Stimulated activated naive CD8-positive, alpha-beta T cell treated with anti-CD3 and anti-CD28 coated beads, Interleukin-15, Interleukin-2, amounts not matched to agents 100 ng/mL and 50 ng/mL, for 24 hours (primary cell): ENCODE data around the gene NOXA1.

Source experiments
- H3K27ac Mint-ChIP-seq: one replicate; pipeline ENCODE4 v1.8.0; 2021; ENCODE audit warnings: mild to moderate bottlenecking, mixed read lengths
- H3K27me3 Mint-ChIP-seq: one replicate; pipeline ENCODE4 v1.8.0; 2021; ENCODE audit warnings: mixed read lengths
- H3K36me3 Mint-ChIP-seq: one replicate; pipeline ENCODE4 v1.8.0; 2021; ENCODE audit warnings: low read depth, mixed read lengths
- H3K4me1 Mint-ChIP-seq: one replicate; pipeline ENCODE4 v1.8.0; 2021; ENCODE audit warnings: low read depth, mixed read lengths
- H3K4me3 Mint-ChIP-seq: one replicate; pipeline ENCODE4 v1.8.0; 2021; ENCODE audit warnings: mild to moderate bottlenecking, mixed read lengths
- H3K9me3 Mint-ChIP-seq: one replicate; pipeline ENCODE4 v1.8.0; 2021; ENCODE audit warnings: mixed read lengths

The NOXA1 gene

GRCh38 chr9:137456061-137456863 is 33.1 kb downstream of the NOXA1 start:
- H3K4me3 Mint-ChIP-seq = peak overlapping the region; percentile 37
- H3K27me3 Mint-ChIP-seq = no peaks in the 10 kb centered on the region
- H3K36me3 Mint-ChIP-seq = peaks cover 14% of the 10 kb centered on the region
- H3K9me3 Mint-ChIP-seq = no peaks in the 10 kb centered on the region
- H3K4me1 Mint-ChIP-seq = peaks cover 50% of the 10 kb centered on the region
- H3K27ac Mint-ChIP-seq = no peak overlapping the region

GRCh38 chr9:137456864-137457405 is 33.7 kb downstream of the NOXA1 start:
- no peak overlapping the region for H3K27ac Mint-ChIP-seq
- peaks cover 55% of the 10 kb centered on the region for H3K4me1 Mint-ChIP-seq
- peaks cover 14% of the 10 kb centered on the region for H3K36me3 Mint-ChIP-seq
- no peaks in the 10 kb centered on the region for H3K27me3 Mint-ChIP-seq
- H3K9me3 Mint-ChIP-seq = no peaks in the 10 kb centered on the region
- H3K4me3 Mint-ChIP-seq = peak overlapping the region; percentile 41

- H3K9me3 Mint-ChIP-seq = no peaks in the 10 kb centered on the region
- H3K4me3 Mint-ChIP-seq = peak overlapping the region; percentile 47
- peaks cover 10% of the 10 kb centered on the region for H3K36me3 Mint-ChIP-seq
- peaks cover 53% of the 10 kb centered on the region for H3K4me1 Mint-ChIP-seq
- H3K27me3 Mint-ChIP-seq = no peaks in the 10 kb centered on the region
- H3K27ac Mint-ChIP-seq = no peak overlapping the region
These were observed 34.4 kb downstream of the NOXA1 start for GRCh38 chr9:137457406-137458193.

- Mint-ChIP-seq H3K27ac (no peak overlapping the region), H3K36me3 (peaks cover 10% of the 10 kb centered on the region), H3K4me3 (peak overlapping the region; percentile 48), H3K4me1 (peaks cover 47% of the 10 kb centered on the region), H3K9me3 (no peaks in the 10 kb centered on the region), H3K27me3 (no peaks in the 10 kb centered on the region)
These were observed 35.3 kb downstream of the NOXA1 start for GRCh38 chr9:137458194-137459151.

- Mint-ChIP-seq H3K27me3 (no peaks in the 10 kb centered on the region), H3K36me3 (peaks cover 10% of the 10 kb centered on the region), H3K4me3 (peak within 1 kb of the TSS; percentile 52), H3K4me1 (peaks cover 44% of the 10 kb centered on the region), H3K9me3 (no peaks in the 10 kb centered on the region), H3K27ac (peak within 1 kb of the TSS; percentile 81)
These were observed 36.0 kb downstream of the NOXA1 start, which contains the start of gene NSMF for GRCh38 chr9:137459152-137459600. Gene NSMF (minus strand): TSS chr9:137459334. CDS start chr9:137459102, 232 bp downstream.

GRCh38 chr9:137459601-137460362 is 36.6 kb downstream of the NOXA1 start:
- Mint-ChIP-seq H3K27me3 (no peaks in the 10 kb centered on the region), H3K36me3 (peaks cover 7% of the 10 kb centered on the region), H3K4me3 (peak overlapping the region; percentile 52), H3K27ac (peak overlapping the region; percentile 81), H3K4me1 (peaks cover 38% of the 10 kb centered on the region), H3K9me3 (no peaks in the 10 kb centered on the region)

GRCh38 chr9:137460363-137461315 is 37.4 kb downstream of the NOXA1 start:
- Mint-ChIP-seq H3K27ac (no peak overlapping the region), H3K9me3 (no peaks in the 10 kb centered on the region), H3K36me3 (peaks cover 7% of the 10 kb centered on the region), H3K4me3 (peak overlapping the region; percentile 52), H3K4me1 (peaks cover 35% of the 10 kb centered on the region), H3K27me3 (no peaks in the 10 kb centered on the region)

GRCh38 chr9:137461316-137461662 is 38.1 kb downstream of the NOXA1 start:
- peaks cover 5% of the 10 kb centered on the region for H3K36me3 Mint-ChIP-seq
- peaks cover 30% of the 10 kb centered on the region for H3K4me1 Mint-ChIP-seq
- no peaks in the 10 kb centered on the region for H3K9me3 Mint-ChIP-seq
- peak overlapping the region; percentile 84 for H3K4me3 Mint-ChIP-seq
- no peak overlapping the region for H3K27ac Mint-ChIP-seq
- no peaks in the 10 kb centered on the region for H3K27me3 Mint-ChIP-seq

GRCh38 chr9:137461663-137462395 is 38.6 kb downstream of the NOXA1 start:
- no peaks in the 10 kb centered on the region for H3K36me3 Mint-ChIP-seq
- H3K4me3 Mint-ChIP-seq = peak overlapping the region; percentile 84
- H3K27ac Mint-ChIP-seq = peak overlapping the region; percentile 88
- H3K9me3 Mint-ChIP-seq = no peaks in the 10 kb centered on the region
- peaks cover 25% of the 10 kb centered on the region for H3K4me1 Mint-ChIP-seq
- no peaks in the 10 kb centered on the region for H3K27me3 Mint-ChIP-seq

- no peaks in the 10 kb centered on the region for H3K9me3 Mint-ChIP-seq
- no peaks in the 10 kb centered on the region for H3K27me3 Mint-ChIP-seq
- H3K4me1 Mint-ChIP-seq = peaks cover 22% of the 10 kb centered on the region
- H3K36me3 Mint-ChIP-seq = no peaks in the 10 kb centered on the region
- peak overlapping the region; percentile 61 for H3K27ac Mint-ChIP-seq
- peak overlapping the region; percentile 84 for H3K4me3 Mint-ChIP-seq
These were observed 39.3 kb downstream of the NOXA1 start for GRCh38 chr9:137462396-137462985.

- Mint-ChIP-seq H3K27ac (peak overlapping the region; percentile 61), H3K36me3 (no peaks in the 10 kb centered on the region), H3K9me3 (no peaks in the 10 kb centered on the region), H3K4me1 (peaks cover 22% of the 10 kb centered on the region), H3K27me3 (no peaks in the 10 kb centered on the region), H3K4me3 (peak overlapping the region; percentile 60)
These were observed 40.1 kb downstream of the NOXA1 start for GRCh38 chr9:137462986-137463930.
